Mesenchymal stem cell (in vitro differentiated cells and primary cell): ENCODE results near the gene NAGLU.

Source experiments
- DNase-seq: peaks from one replicate; pipeline ENCODE4 v3.0.0-alpha.2; 2013
- H2AFZ ChIP-seq: one replicate; pipeline ENCODE4 v1.6.1; 2013; ENCODE audit warnings: low read depth, mild to moderate bottlenecking, control low read depth, inconsistent platforms, low read length, moderate library complexity
- H2AK5ac ChIP-seq: 2 replicates; pipeline ENCODE4 v1.6.1; 2013; ENCODE audit warnings: low read length, moderate library complexity, mild to moderate bottlenecking, inconsistent platforms; ENCODE audit not compliant: severe bottlenecking
- H2BK120ac ChIP-seq: one replicate; pipeline ENCODE4 v1.6.1; 2013; ENCODE audit warnings: low read depth, mild to moderate bottlenecking, inconsistent platforms, low read length, moderate library complexity
- H2BK12ac ChIP-seq, 2 experiments: one replicate each; pipeline ENCODE4 v1.6.1; 2013; ENCODE audit warnings: inconsistent platforms in 2 of 2, low read length in 2 of 2, mild to moderate bottlenecking in 2 of 2, moderate library complexity in 2 of 2, control low read depth in 1 of 2
- H2BK15ac ChIP-seq: one replicate; pipeline ENCODE4 v1.6.1; 2013; ENCODE audit warnings: mild to moderate bottlenecking, low read depth, inconsistent platforms; ENCODE audit not compliant: poor library complexity, severe bottlenecking
- H2BK5ac ChIP-seq: 2 replicates; pipeline ENCODE4 v1.6.1; 2013; ENCODE audit warnings: low read depth, mild to moderate bottlenecking, low read length, control low read depth, inconsistent platforms; ENCODE audit not compliant: poor library complexity, severe bottlenecking
- H3K14ac ChIP-seq, 2 experiments: one replicate each; pipeline ENCODE4 v1.6.1; 2013; ENCODE audit warnings: inconsistent platforms in 2 of 2, low read length in 2 of 2, control low read depth in 1 of 2, mild to moderate bottlenecking in 1 of 2, moderate library complexity in 1 of 2
- H3K18ac ChIP-seq, 2 experiments: one replicate each; pipeline ENCODE4 v1.6.1; 2013; ENCODE audit warnings: inconsistent platforms in 2 of 2, low read length in 2 of 2, control low read depth in 1 of 2, low read depth in 1 of 2, mild to moderate bottlenecking in 1 of 2
- H3K23ac ChIP-seq, 2 experiments: one replicate each; pipeline ENCODE4 v1.6.1; 2013; ENCODE audit warnings: inconsistent platforms in 2 of 2, low read length in 2 of 2, mild to moderate bottlenecking in 2 of 2, moderate library complexity in 2 of 2, control low read depth in 1 of 2
- H3K27ac ChIP-seq: 2 replicates; pipeline ENCODE4 v1.5.1; 2013; ENCODE audit warnings: mild to moderate bottlenecking, moderate library complexity, low read length, control low read depth, inconsistent platforms; ENCODE audit not compliant: poor library complexity, severe bottlenecking
- H3K27me3 ChIP-seq, 2 experiments: 2 replicates each; pipeline versions ENCODE4 v1.6.1 to v1.7.0; 2013; ENCODE audit warnings: low read length in 2 of 2, mild to moderate bottlenecking in 2 of 2, moderate library complexity in 2 of 2, control low read depth in 1 of 2, inconsistent platforms in 1 of 2; ENCODE audit not compliant: control insufficient read depth in 1 of 2, insufficient read depth in 1 of 2
- H3K36me3 ChIP-seq, 2 experiments: 2 replicates each; pipeline versions ENCODE4 v1.6.1 to v1.7.0; 2013; ENCODE audit warnings: low read length in 2 of 2, control low read depth in 1 of 2, inconsistent platforms in 1 of 2, low read depth in 1 of 2, mild to moderate bottlenecking in 1 of 2; ENCODE audit not compliant: insufficient read depth in 2 of 2, control insufficient read depth in 1 of 2
- H3K4ac ChIP-seq, 2 experiments: one replicate each; pipeline ENCODE4 v1.6.1; 2013; ENCODE audit warnings: inconsistent platforms in 2 of 2, low read length in 2 of 2, mild to moderate bottlenecking in 2 of 2, moderate library complexity in 2 of 2, control low read depth in 1 of 2, low read depth in 1 of 2
- H3K4me1 ChIP-seq: 2 replicates; pipeline ENCODE4 v1.6.1; 2013; ENCODE audit warnings: low read depth, low read length, control low read depth; ENCODE audit not compliant: control insufficient read depth, insufficient read depth
- H3K4me2 ChIP-seq: 2 replicates; pipeline ENCODE4 v1.6.1; 2013; ENCODE audit warnings: low read length, mild to moderate bottlenecking, inconsistent platforms; ENCODE audit not compliant: poor library complexity, severe bottlenecking
- H3K4me3 ChIP-seq, 2 experiments: 2 replicates each; pipeline versions ENCODE4 v1.5.1 to v1.7.0; 2013; ENCODE audit warnings: low read length in 2 of 2, mild to moderate bottlenecking in 2 of 2, control low read depth in 1 of 2, low read depth in 1 of 2; ENCODE audit not compliant: insufficient read depth in 1 of 2
- H3K79me1 ChIP-seq: replicated peaks from 2 replicates; pipeline ENCODE4 v1.6.1; 2013; ENCODE audit warnings: mild to moderate bottlenecking, control low read depth, low read length, inconsistent platforms; ENCODE audit not compliant: poor library complexity, severe bottlenecking
- H3K9ac ChIP-seq: 2 replicates; pipeline ENCODE4 v1.7.0; 2013; ENCODE audit warnings: mild to moderate bottlenecking, low read length, moderate library complexity
- H3K9me3 ChIP-seq: 2 replicates; pipeline ENCODE4 v1.7.0; 2013; ENCODE audit warnings: mild to moderate bottlenecking, low read length; ENCODE audit not compliant: control insufficient read depth
- H4K8ac ChIP-seq: one replicate; pipeline ENCODE4 v1.6.1; 2013; ENCODE audit warnings: inconsistent platforms, mild to moderate bottlenecking, low read length, moderate library complexity
- H4K91ac ChIP-seq: one replicate; pipeline ENCODE4 v1.6.1; 2013; ENCODE audit warnings: mild to moderate bottlenecking, low read length, inconsistent platforms
- WGBS: methylation state at CpG from one replicate; pipeline ENCODE4 v1.1.7; 2013; ENCODE audit warnings: mixed read lengths; 5-methylcytosine and 5-hydroxymethylcytosine counted together

NAGLU gene

DNA sequence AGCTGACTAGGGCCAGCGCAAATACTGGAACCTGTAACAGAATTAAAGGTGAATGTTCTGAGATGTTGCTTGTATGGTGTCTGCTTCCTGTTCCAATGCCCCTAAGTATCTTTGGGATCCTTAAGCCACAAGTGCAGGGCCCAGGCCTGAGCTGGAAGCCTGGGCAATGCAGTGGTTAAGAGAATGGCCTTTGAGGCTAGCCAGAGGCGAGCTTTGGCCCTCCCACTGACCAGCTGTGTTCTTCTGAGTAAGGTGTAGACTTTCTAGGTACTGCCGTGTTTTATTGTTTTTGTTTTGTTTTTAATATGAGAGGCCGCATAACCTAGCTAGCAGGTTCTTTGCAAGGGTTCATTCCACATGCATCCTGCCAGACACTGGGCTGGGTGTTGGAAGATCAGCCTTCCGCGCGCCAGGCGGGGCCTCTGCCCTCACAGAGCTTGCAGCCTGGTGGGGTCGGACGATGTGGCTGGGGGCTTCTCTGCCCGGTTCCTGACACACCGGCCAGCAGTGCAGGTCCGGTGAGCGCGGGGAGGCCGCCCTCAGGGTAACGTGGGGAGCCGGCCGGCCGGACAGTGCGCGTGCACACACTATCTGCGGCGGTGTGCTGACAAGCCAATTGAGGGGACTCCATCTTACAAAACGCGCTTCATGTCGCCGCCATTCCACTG, 30.3 kb downstream of the NAGLU start:
- peak overlapping the region; percentile 32 to 75 for H2BK12ac ChIP-seq
- DNase-seq = no peak
- peak overlapping the region; percentile 75 for H3K27ac ChIP-seq
- H3K4me2 ChIP-seq = peak overlapping the region; percentile 46
- H3K14ac ChIP-seq = peak overlapping the region in 1 of 2 experiments; percentile 13
- peak overlapping the region; percentile 60 for H2AFZ ChIP-seq
- H3K9ac ChIP-seq = peak overlapping the region; percentile 91
- peaks cover 31% of the 10 kb centered on the region for H3K79me1 ChIP-seq
- no peak overlapping the region for H2BK15ac ChIP-seq
- H3K23ac ChIP-seq = no peak overlapping the region
- WGBS = 66% methylated on average over 28 of the region's 28 CpGs
- H4K91ac ChIP-seq = peak overlapping the region; percentile 96
- peak overlapping the region; percentile 29 for H2BK120ac ChIP-seq
- no peaks in the 10 kb centered on the region for H3K27me3 ChIP-seq
- H2BK5ac ChIP-seq = peak overlapping the region; percentile 60
- peak overlapping the region; percentile 66 for H2AK5ac ChIP-seq
- peaks cover 63 to 64% of the 10 kb centered on the region in 2 experiments for H3K36me3 ChIP-seq
- H3K4me1 ChIP-seq = peaks cover 49% of the 10 kb centered on the region
- H3K4ac ChIP-seq = peak overlapping the region; percentile 92 to 100
- H3K18ac ChIP-seq = peak overlapping the region; percentile 58 to 77
- H3K4me3 ChIP-seq = peak overlapping the region; percentile 33 to 93
- peak overlapping the region; percentile 94 for H4K8ac ChIP-seq
- H3K9me3 ChIP-seq = no peaks in the 10 kb centered on the region

DNA sequence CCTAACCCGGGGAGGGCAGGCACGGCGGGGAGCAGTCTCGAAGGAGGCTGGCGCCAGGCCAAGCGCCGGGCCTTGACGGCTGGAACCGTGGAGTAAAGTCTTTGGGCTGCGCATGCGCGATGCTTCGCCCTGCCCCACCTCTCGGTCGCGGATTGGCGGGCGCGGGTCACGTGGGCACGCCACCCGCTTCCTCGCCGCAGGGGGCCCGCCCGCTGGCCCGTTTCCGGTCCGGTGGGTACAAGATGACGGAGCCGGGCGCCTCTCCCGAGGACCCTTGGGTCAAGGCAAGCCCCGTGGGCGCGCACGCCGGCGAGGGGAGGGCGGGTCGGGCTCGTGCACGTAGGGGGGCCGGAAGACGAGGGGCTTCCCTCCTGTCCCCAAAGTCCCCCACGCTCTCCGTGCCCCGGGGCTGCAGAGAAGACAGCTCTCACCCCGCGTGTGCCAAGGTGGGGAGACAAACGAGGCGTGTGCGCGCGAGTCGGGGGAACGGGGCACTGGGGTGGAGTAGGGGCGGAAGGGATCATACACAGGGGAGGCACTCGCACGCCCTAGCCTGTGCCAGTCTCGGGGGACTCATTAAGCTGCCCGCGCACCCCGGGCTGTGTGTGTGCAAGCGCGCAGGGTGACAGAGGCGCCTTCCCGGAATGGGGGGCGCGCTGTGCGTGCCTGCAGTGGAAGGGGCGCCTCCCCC, 31.0 kb downstream of the NAGLU start, which contains the start of gene MLX:
Gene MLX, plus strand, starts transcription at position 218 of the 691 bp plus-strand sequence. Its CDS starts 25 bp downstream, at position 243.
- H3K27me3 ChIP-seq = no peaks in the 10 kb centered on the region
- under 1% methylated on average over 65 of the region's 72 CpGs for WGBS
- peaks cover 70 to 71% of the 10 kb centered on the region in 2 experiments for H3K36me3 ChIP-seq
- peak within 1 kb of the TSS; percentile 98 for H4K91ac ChIP-seq
- peak within 1 kb of the TSS; percentile 94 for H4K8ac ChIP-seq
- H3K4me2 ChIP-seq = peak within 1 kb of the TSS; percentile 86
- H2BK12ac ChIP-seq = peak within 1 kb of the TSS; percentile 32 to 80
- H2BK5ac ChIP-seq = peak within 1 kb of the TSS; percentile 82
- DNase-seq = peak; percentile 89
- peak within 1 kb of the TSS; percentile 20 to 94 for H3K23ac ChIP-seq
- peak within 1 kb of the TSS; percentile 44 for H2BK15ac ChIP-seq
- H3K14ac ChIP-seq = peak within 1 kb of the TSS; percentile 81 to 93
- peaks cover 36% of the 10 kb centered on the region for H3K79me1 ChIP-seq
- peak within 1 kb of the TSS; percentile 99 to 100 for H3K4ac ChIP-seq
- H3K4me3 ChIP-seq = peak within 1 kb of the TSS; percentile 93 to 95
- H2AFZ ChIP-seq = peak within 1 kb of the TSS; percentile 74
- H2AK5ac ChIP-seq = peak within 1 kb of the TSS; percentile 66
- peak within 1 kb of the TSS; percentile 88 to 98 for H3K18ac ChIP-seq
- H3K27ac ChIP-seq = peak within 1 kb of the TSS; percentile 86
- peak within 1 kb of the TSS; percentile 91 for H3K9ac ChIP-seq
- no peaks in the 10 kb centered on the region for H3K9me3 ChIP-seq
- peaks cover 45% of the 10 kb centered on the region for H3K4me1 ChIP-seq
- H2BK120ac ChIP-seq = peak within 1 kb of the TSS; percentile 88

DNA sequence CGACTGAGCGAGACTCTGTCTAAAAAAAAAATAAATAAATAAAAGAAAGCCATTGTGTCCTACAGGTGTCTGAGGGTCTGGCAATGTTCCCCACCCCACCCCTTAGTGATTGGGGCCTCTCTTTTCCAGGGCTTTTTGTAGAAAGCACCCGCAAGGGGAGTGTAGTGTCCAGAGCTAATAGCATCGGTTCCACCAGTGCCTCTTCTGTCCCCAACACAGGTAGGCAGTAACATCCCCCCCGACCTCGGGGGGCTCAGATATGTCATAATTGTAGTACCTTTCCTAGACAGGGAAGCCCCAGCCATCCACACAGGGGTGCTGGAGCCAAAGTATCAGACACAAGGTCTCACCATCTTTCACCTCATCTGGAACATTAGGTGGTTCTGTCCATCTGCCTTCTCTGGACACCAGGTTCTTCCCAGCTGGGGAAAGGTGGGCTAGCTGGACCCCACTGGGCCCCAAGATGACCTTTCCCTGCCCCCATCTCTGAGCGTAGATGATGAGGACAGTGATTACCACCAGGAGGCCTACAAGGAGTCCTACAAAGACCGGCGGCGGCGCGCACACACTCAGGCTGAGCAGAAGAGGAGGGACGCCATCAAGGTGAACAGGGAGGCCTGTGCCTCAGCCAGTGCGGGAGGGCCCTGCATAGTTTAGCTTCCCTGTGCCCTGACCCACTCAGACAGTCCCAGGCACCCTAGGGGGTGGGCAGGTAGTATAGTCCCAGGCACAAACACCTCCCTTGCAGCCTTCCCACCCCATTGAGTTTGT, 32.5 kb downstream of the NAGLU start:
- WGBS = 88% methylated on average over 12 of the region's 14 CpGs
- Histone ChIP-seq H3K27ac (no peak overlapping the region), H3K27me3 (no peaks in the 10 kb centered on the region)

More for the DNA sequence above, 32.5 kb downstream of the NAGLU start:
- Histone ChIP-seq H3K23ac (peak overlapping the region in 1 of 2 experiments; percentile 54), H3K14ac (no peak overlapping the region), H2AFZ (no peak overlapping the region), H2AK5ac (no peak overlapping the region), H2BK5ac (no peak overlapping the region), H2BK12ac (no peak overlapping the region), H4K8ac (no peak overlapping the region), H3K4me3 (no peak overlapping the region), H3K4me2 (peak overlapping the region; percentile 23), H3K4me1 (peaks cover 36% of the 10 kb centered on the region), H3K9ac (peak overlapping the region; percentile 3), H3K18ac (no peak overlapping the region), H3K9me3 (no peaks in the 10 kb centered on the region), H3K79me1 (peaks cover 42% of the 10 kb centered on the region), H2BK15ac (no peak overlapping the region), H4K91ac (no peak overlapping the region), H3K36me3 (peaks cover 76 to 82% of the 10 kb centered on the region in 2 experiments), H3K4ac (peak overlapping the region in 1 of 2 experiments; percentile 13), H2BK120ac (no peak overlapping the region)
- DNase-seq = no peak
